Measurements from ENCODE around the gene PPP1R16B.

DNA sequence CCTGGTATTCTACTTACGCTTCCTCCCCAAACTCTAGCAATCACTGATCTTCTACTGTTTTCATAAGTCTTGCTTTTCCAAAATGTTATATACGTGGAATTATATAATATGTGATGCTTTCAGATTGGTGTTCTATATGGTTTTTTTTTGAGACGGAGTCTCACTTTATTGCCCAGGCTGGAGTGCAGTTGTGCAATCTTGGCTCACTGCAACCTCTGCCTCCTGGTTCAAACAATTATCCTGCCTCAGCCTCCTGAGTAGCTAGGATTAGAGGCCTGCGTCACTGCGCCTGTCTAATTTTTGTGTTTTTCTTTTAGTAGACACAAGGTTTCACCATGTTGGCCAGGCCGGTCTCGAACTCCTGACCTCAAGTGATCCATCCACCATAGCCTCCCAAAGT is 109.9 kb downstream of the PPP1R16B start:
- TF ChIP-seq, protein P1, sequence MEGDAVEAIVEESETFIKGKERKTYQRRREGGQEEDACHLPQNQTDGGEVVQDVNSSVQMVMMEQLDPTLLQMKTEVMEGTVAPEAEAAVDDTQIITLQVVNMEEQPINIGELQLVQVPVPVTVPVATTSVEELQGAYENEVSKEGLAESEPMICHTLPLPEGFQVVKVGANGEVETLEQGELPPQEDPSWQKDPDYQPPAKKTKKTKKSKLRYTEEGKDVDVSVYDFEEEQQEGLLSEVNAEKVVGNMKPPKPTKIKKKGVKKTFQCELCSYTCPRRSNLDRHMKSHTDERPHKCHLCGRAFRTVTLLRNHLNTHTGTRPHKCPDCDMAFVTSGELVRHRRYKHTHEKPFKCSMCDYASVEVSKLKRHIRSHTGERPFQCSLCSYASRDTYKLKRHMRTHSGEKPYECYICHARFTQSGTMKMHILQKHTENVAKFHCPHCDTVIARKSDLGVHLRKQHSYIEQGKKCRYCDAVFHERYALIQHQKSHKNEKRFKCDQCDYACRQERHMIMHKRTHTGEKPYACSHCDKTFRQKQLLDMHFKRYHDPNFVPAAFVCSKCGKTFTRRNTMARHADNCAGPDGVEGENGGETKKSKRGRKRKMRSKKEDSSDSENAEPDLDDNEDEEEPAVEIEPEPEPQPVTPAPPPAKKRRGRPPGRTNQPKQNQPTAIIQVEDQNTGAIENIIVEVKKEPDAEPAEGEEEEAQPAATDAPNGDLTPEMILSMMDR (IDR thresholded peaks at IDR 0.05): no peak
- no peak for TF ChIP-seq POLR2A (IDR thresholded peaks at IDR 0.05)
